Panc1 (cell line): Measurements from ENCODE around the gene ADORA1. TPM values are rescaled to one million over a fixed set of nuclear protein-coding genes. Genes with fewer than 3 reads are reported as not detected.
A peak's percentile ranks its signal among the peaks of the same experiment; 100 is the strongest.

Experiments used
- ATAC-seq: fragments of 200-7000 bp; cut with Tn5 transposase; 2 replicates; pipeline ENCODE4 v1.9.1; 2020; ENCODE audit warnings: mild to moderate bottlenecking, moderate library complexity
- BruUV-seq: library from RNA; stranded (reverse); fragments of 400-500 nt; replicated peaks from 2 replicates; lab custom pipeline; 2021; lab: Mats Ljungman, UMichigan
- CTCF ChIA-PET: fragments of 300-600 bp; sonication (Branson Sonifier 250); formaldehyde crosslinking; loops from one replicate; lab custom pipeline; 2022; ENCODE audit warnings: antibody characterized with exemption; lab: Charles Lee
- POLR2A ChIA-PET: fragments of 300-600 bp; sonication (Branson Sonifier 250); formaldehyde crosslinking; loops from one replicate; lab custom pipeline; 2022; ENCODE audit warnings: antibody characterized with exemption; lab: Charles Lee
- DNase-seq: peaks from one replicate; pipeline ENCODE4 v3.0.0-alpha.2; 2010; ENCODE audit warnings: low read depth, low spot score
- H3K27ac ChIP-seq: 2 replicates; pipeline ENCODE4 v1.5.1; 2011; ENCODE audit warnings: mild to moderate bottlenecking, low read length, inconsistent platforms
- H3K27me3 ChIP-seq: fragments of 200-500 bp; sonication (Bioruptor generic); 2 replicates; pipeline ENCODE4 v1.6.0; 2014; ENCODE audit warnings: low read length, inconsistent platforms; ENCODE audit not compliant: control insufficient read depth, insufficient read depth
- H3K36me3 ChIP-seq: fragments of 200-500 bp; sonication (Bioruptor generic); 2 replicates; pipeline ENCODE4 v1.5.1; 2014; ENCODE audit warnings: inconsistent platforms, mild to moderate bottlenecking, low read length, moderate library complexity; ENCODE audit not compliant: control insufficient read depth, insufficient read depth
- H3K4me1 ChIP-seq: 2 replicates; pipeline ENCODE4 v1.5.1; 2011; ENCODE audit warnings: inconsistent platforms, mild to moderate bottlenecking, low read length, moderate library complexity; ENCODE audit not compliant: control insufficient read depth, insufficient read depth
- H3K4me3 ChIP-seq, 2 experiments: 2 replicates each; pipeline ENCODE4 v1.5.1; 2011 to 2012; ENCODE audit warnings: low read depth in 2 of 2, low read length in 2 of 2, mild to moderate bottlenecking in 2 of 2, inconsistent platforms in 1 of 2, moderate library complexity in 1 of 2
- H3K9me3 ChIP-seq: fragments of 200-500 bp; sonication (Bioruptor generic); 2 replicates; pipeline ENCODE4 v1.5.1; 2014; ENCODE audit warnings: low read depth, mild to moderate bottlenecking, inconsistent platforms, low read length, moderate library complexity; ENCODE audit not compliant: control insufficient read depth, insufficient read depth
- POLR2AphosphoS5 ChIP-seq: IDR thresholded peaks from 2 replicates; pipeline ENCODE4 v1.6.1; 2012; ENCODE audit warnings: mild to moderate bottlenecking, low read depth, low read length, moderate library complexity
- SIN3A ChIP-seq: IDR thresholded peaks from 2 replicates; pipeline ENCODE4 v1.6.1; 2012; ENCODE audit warnings: low read depth, mild to moderate bottlenecking, low read length, moderate library complexity, borderline replicate concordance; ENCODE audit not compliant: insufficient read depth
- TCF7L2 ChIP-seq: IDR thresholded peaks from 2 replicates; pipeline ENCODE4 v1.6.1; 2011; ENCODE audit warnings: mild to moderate bottlenecking, low read depth, low read length, inconsistent platforms
- in situ Hi-C: cut with HindIII; loops from 2 replicates; pipeline ENCODE4 v1.10.0; 2016; ENCODE audit warnings: low sequenced_read_pairs, low pct_unique_long_range_greater_than_20kb
- intact Hi-C: fragments of 100-400 bp; cut with micrococcal nuclease; formaldehyde crosslinking; loops from one replicate; pipeline ENCODE4 v1.10.0; 2022; ENCODE audit not compliant: unreplicated experiment
- total RNA-seq: library from RNA; stranded (reverse); gene quantifications from one replicate; pipeline ENCODE4 v1.2.1, GENCODE V29; 2021; ENCODE audit not compliant: unreplicated experiment
- TF ChIP-seq, protein P1 (sequence below), 2 experiments: IDR thresholded peaks; 2 replicates each; pipeline ENCODE4 v1.6.1; 2011 to 2012; ENCODE audit warnings: low read depth in 2 of 2, control low read depth in 1 of 2, low read length in 1 of 2, mild to moderate bottlenecking in 1 of 2, moderate library complexity in 1 of 2; ENCODE audit not compliant: insufficient read depth in 1 of 2
- TF ChIP-seq, protein P2 (sequence below): fragments of 450-650 bp; IDR thresholded peaks from 2 replicates; pipeline ENCODE4 v1.5.1; 2017; ENCODE audit warnings: mild to moderate bottlenecking

The ADORA1 gene
- total RNA-seq, 1 experiment from 2014 or later = 8.5 TPM

DNA sequence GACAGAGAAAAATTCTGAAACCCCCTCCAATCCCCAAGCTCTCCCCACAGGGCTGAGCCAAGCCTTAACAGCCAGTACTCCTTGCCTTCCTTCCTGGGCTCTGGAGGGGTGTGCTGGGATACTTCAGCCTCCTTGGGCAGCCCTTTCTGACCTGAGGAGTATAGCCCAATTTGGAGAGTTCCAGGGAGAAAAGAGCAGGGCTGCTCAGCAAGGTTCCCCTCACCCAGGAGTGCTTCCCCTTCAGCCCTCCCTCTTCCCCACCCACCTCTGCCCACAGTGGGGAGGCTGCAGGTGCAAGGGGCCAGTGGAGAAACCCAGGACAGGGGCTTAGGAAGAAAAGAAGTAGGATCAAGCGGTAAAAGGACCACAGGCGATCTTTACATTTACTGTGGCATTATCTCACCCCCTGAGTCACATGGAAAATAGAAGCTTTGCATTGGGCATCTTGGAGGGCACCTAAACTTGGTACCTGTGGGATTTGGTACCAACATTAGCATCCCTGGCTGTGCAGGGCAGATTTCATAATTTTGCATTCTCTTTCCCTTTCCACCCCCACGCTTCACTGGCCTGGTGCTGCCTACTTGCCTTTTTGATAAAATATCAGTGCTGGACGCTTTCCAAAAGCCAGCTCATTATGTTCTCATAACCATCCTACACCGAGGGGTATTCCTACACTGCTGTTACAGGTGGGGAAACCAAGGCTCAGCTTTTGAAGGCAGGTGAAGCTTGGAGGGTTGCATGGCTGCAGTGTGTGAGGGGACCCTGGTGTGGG lies 2.8 kb upstream of the ADORA1 start:
- no peak for DNase-seq
- in situ Hi-C loops (no loop called here), intact Hi-C loops (no loop called here)
- TF ChIP-seq SIN3A = no peak
- TF ChIP-seq, protein P1, sequence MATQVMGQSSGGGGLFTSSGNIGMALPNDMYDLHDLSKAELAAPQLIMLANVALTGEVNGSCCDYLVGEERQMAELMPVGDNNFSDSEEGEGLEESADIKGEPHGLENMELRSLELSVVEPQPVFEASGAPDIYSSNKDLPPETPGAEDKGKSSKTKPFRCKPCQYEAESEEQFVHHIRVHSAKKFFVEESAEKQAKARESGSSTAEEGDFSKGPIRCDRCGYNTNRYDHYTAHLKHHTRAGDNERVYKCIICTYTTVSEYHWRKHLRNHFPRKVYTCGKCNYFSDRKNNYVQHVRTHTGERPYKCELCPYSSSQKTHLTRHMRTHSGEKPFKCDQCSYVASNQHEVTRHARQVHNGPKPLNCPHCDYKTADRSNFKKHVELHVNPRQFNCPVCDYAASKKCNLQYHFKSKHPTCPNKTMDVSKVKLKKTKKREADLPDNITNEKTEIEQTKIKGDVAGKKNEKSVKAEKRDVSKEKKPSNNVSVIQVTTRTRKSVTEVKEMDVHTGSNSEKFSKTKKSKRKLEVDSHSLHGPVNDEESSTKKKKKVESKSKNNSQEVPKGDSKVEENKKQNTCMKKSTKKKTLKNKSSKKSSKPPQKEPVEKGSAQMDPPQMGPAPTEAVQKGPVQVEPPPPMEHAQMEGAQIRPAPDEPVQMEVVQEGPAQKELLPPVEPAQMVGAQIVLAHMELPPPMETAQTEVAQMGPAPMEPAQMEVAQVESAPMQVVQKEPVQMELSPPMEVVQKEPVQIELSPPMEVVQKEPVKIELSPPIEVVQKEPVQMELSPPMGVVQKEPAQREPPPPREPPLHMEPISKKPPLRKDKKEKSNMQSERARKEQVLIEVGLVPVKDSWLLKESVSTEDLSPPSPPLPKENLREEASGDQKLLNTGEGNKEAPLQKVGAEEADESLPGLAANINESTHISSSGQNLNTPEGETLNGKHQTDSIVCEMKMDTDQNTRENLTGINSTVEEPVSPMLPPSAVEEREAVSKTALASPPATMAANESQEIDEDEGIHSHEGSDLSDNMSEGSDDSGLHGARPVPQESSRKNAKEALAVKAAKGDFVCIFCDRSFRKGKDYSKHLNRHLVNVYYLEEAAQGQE (IDR thresholded peaks at IDR 0.05; ENCODE audit: insufficient read depth in 1 of 2, low read depth in 2 of 2, low read length in 1 of 2) = no peak
- no peak for TF ChIP-seq TCF7L2
- TF ChIP-seq, protein P2, sequence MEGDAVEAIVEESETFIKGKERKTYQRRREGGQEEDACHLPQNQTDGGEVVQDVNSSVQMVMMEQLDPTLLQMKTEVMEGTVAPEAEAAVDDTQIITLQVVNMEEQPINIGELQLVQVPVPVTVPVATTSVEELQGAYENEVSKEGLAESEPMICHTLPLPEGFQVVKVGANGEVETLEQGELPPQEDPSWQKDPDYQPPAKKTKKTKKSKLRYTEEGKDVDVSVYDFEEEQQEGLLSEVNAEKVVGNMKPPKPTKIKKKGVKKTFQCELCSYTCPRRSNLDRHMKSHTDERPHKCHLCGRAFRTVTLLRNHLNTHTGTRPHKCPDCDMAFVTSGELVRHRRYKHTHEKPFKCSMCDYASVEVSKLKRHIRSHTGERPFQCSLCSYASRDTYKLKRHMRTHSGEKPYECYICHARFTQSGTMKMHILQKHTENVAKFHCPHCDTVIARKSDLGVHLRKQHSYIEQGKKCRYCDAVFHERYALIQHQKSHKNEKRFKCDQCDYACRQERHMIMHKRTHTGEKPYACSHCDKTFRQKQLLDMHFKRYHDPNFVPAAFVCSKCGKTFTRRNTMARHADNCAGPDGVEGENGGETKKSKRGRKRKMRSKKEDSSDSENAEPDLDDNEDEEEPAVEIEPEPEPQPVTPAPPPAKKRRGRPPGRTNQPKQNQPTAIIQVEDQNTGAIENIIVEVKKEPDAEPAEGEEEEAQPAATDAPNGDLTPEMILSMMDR = no peak
- no peak for TF ChIP-seq POLR2AphosphoS5
- BruUV-seq = no TSS peak
- CTCF ChIA-PET = no interaction called here
- Histone ChIP-seq H3K4me3 (no peak overlapping the region), H3K27me3 (peaks cover 7% of the 10 kb centered on the region), H3K9me3 (no peaks in the 10 kb centered on the region), H3K36me3 (no peaks in the 10 kb centered on the region), H3K4me1 (peaks cover 28% of the 10 kb centered on the region), H3K27ac (no peak overlapping the region)
- ATAC-seq = no peak
- POLR2A ChIA-PET = interaction anchor here (0.6 kb wide), 1 partner anchor 118 kb away, joined by 4 read pairs; the partner anchor contains the start of gene TMEM183A

DNA sequence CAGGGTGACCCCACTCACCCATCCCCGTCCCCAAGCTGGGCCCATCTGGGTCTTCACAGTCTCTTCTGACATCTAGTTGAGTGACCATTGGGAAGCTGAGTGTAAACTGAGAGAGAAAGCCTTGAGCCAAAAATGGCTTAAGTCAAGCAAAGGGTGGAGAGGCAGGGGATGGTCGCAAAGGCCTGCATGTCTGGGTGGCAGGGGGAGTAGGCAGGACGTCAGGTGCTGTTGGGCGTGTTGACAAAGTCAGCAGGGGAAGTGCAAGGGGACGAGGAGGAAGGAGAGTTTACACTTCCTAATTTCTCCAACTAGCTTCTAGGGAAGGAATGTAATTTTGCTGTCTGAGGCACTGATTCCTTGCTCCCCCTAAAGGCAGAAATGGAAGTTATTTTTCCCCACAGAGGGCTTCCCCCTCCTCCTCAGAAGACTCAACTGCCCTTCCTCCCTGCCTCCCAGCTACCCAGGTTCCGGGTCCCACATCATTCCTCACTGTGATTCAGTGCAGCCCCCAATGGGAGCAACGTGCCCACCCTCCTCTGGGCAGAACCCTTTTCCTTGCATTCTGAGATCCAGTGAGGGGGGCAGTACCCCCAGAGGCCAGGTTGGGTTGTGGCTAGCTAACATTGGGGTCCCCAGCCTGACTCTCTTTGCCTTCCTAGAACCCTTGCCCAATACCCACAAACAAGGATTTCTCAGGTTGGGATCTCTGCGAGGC lies 1.2 kb upstream of the ADORA1 start:
- in situ Hi-C loops = no loop called here
- no peak for DNase-seq
- Histone ChIP-seq H3K9me3 (no peaks in the 10 kb centered on the region), H3K36me3 (no peaks in the 10 kb centered on the region), H3K27me3 (peaks cover 7% of the 10 kb centered on the region), H3K4me3 (no peak overlapping the region), H3K4me1 (peaks cover 28% of the 10 kb centered on the region), H3K27ac (no peak overlapping the region)
- ChIA-PET POLR2A (no interaction called here), CTCF (interaction anchor here (1.0 kb wide), 1 partner anchor 8 kb away, joined by 4 read pairs; no protein-coding TSS in a partner anchor)
- no TSS peak for BruUV-seq
- intact Hi-C loops = no loop called here
- ATAC-seq = no peak
- TF ChIP-seq POLR2AphosphoS5 = no peak
- TF ChIP-seq, protein P2 = peak; percentile 66; the same call in 1 of the 2 replicates
